KG1 (cell line): ENCODE results near the gene MS4A7.

ENCODE experiments used
- DNase-seq: peaks from one replicate; lab custom pipeline; 2025; lab: John Stamatoyannopoulos, UW

Gene MS4A7

GRCh38 chr11:60371386-60371785 lies 6.9 kb upstream of the MS4A7 start:
- DNase-seq, result no peak

GRCh38 chr11:60371854-60372253 lies 6.5 kb upstream of the MS4A7 start:
- no peak for DNase-seq

- no peak for DNase-seq
These were observed 5.6 kb upstream of the MS4A7 start for GRCh38 chr11:60372767-60373166.

GRCh38 chr11:60375316-60375715 lies 3.0 kb upstream of the MS4A7 start:
- DNase-seq, result no peak

GRCh38 chr11:60376601-60377000 lies 1.7 kb upstream of the MS4A7 start:
- DNase-seq, result no peak

GRCh38 chr11:60377401-60378136 lies 763 bp upstream of the MS4A7 start:
- peak; percentile 43 for DNase-seq

- peak; percentile 59 for DNase-seq
These were observed 11.1 kb downstream of the MS4A7 start for GRCh38 chr11:60389279-60389910.

- DNase-seq, result no peak
These were observed 12.1 kb downstream of the MS4A7 start for GRCh38 chr11:60390419-60390818.

- DNase-seq, result no peak
These were observed 14.0 kb downstream of the MS4A7 start for GRCh38 chr11:60392361-60392760.

GRCh38 chr11:60393016-60393415 lies 14.7 kb downstream of the MS4A7 start:
- no peak for DNase-seq

- DNase-seq, result no peak
These were observed 16.5 kb downstream of the MS4A7 start for GRCh38 chr11:60394666-60395380.

- DNase-seq, result no peak
These were observed 18.1 kb downstream of the MS4A7 start, which contains the start of gene MS4A14 for GRCh38 chr11:60396382-60396781. MS4A14 (plus strand) TSS chr11:60396459; CDS start chr11:60396579, 120 bp downstream.

GRCh38 chr11:60396799-60397198 lies 18.5 kb downstream of the MS4A7 start:
- peak; percentile 53 for DNase-seq

GRCh38 chr11:60420015-60420414 lies 41.7 kb downstream of the MS4A7 start:
- DNase-seq, result no peak

- no peak for DNase-seq
These were observed 44.3 kb downstream of the MS4A7 start for GRCh38 chr11:60422609-60423008.

- no peak for DNase-seq
These were observed 50.2 kb downstream of the MS4A7 start for GRCh38 chr11:60428517-60428916.

GRCh38 chr11:60429272-60429671 lies 50.9 kb downstream of the MS4A7 start, which contains the start of gene MS4A5:
MS4A5 (plus strand) TSS chr11:60429572; CDS start chr11:60429675, 103 bp downstream.
- DNase-seq, result no peak

- DNase-seq, result no peak
These were observed 52.9 kb downstream of the MS4A7 start for GRCh38 chr11:60431251-60431650.

GRCh38 chr11:60433401-60433800 lies 55.1 kb downstream of the MS4A7 start:
- DNase-seq, result no peak
